GM21786 (cell line): ENCODE measurements around the gene COL13A1.

Experiments used
- ATAC-seq: cut with Tn5 transposase; IDR thresholded peaks from one replicate; pipeline ENCODE4 v1.9.1; 2021; ENCODE audit not compliant: unreplicated experiment

The COL13A1 gene

DNA sequence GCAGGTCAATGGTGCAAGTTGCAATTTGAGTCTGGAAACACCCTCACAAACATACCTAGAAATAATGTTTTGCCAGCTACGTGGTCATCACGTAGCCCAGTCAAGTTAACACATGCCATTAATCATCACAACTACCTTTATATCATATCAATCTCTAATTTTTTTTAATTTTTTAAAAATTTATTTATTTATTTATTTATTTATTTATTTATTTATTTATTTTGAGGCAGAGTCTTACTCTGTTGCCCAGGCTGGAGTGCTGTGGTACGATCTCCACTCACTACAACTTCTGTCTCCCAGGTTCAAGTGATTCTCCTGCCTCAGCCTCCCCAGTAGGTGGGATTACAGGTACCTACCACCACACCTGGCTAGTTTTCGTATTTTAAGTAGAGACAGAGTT lies 198.6 kb downstream of the COL13A1 start:
- no peak for ATAC-seq

GRCh38 chr10:70007116-70007820 lies 205.6 kb downstream of the COL13A1 start:
- no peak for ATAC-seq
